Measurements from ENCODE around the gene FAM227A.

- TF ChIP-seq, protein P1, sequence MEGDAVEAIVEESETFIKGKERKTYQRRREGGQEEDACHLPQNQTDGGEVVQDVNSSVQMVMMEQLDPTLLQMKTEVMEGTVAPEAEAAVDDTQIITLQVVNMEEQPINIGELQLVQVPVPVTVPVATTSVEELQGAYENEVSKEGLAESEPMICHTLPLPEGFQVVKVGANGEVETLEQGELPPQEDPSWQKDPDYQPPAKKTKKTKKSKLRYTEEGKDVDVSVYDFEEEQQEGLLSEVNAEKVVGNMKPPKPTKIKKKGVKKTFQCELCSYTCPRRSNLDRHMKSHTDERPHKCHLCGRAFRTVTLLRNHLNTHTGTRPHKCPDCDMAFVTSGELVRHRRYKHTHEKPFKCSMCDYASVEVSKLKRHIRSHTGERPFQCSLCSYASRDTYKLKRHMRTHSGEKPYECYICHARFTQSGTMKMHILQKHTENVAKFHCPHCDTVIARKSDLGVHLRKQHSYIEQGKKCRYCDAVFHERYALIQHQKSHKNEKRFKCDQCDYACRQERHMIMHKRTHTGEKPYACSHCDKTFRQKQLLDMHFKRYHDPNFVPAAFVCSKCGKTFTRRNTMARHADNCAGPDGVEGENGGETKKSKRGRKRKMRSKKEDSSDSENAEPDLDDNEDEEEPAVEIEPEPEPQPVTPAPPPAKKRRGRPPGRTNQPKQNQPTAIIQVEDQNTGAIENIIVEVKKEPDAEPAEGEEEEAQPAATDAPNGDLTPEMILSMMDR (IDR thresholded peaks at IDR 0.05): no peak
- no peak for TF ChIP-seq POLR2A (IDR thresholded peaks at IDR 0.05)
Measured at GRCh38 chr22:38638728-38639127, 17.5 kb downstream of the FAM227A start.

All from body of pancreas (tissue), 4 donors.